Parathyroid adenoma (tissue), 2 donors: ENCODE measurements around the gene MYCBP2.
"Not testable (repeated sequence)": the region's sequence is repeated elsewhere in the genome, so short reads cannot be mapped to it uniquely, and the experiment has no call there.

ENCODE experiments used
- H2AFZ ChIP-seq: fragments of 300-600 bp; sonication (generic); one replicate; pipeline ENCODE4 v1.7.0; 2017; ENCODE audit warnings: antibody characterized with exemption, mild to moderate bottlenecking
- H3K27ac ChIP-seq: fragments of 300-600 bp; sonication (generic); one replicate; pipeline ENCODE4 v1.7.0; 2017
- H3K27me3 ChIP-seq: fragments of 300-600 bp; sonication (generic); one replicate; pipeline ENCODE4 v1.7.0; 2017; ENCODE audit warnings: low read length; ENCODE audit not compliant: control insufficient read depth, insufficient read depth
- H3K36me3 ChIP-seq: fragments of 300-600 bp; sonication (generic); one replicate; pipeline ENCODE4 v1.7.0; 2017; ENCODE audit warnings: low read length; ENCODE audit not compliant: control insufficient read depth, insufficient read depth
- H3K4me1 ChIP-seq: fragments of 300-600 bp; sonication (generic); one replicate; pipeline ENCODE4 v1.7.0; 2017; ENCODE audit warnings: control low read depth
- H3K4me2 ChIP-seq: fragments of 300-600 bp; sonication (generic); one replicate; pipeline ENCODE4 v1.7.0; 2017; ENCODE audit warnings: low read length
- H3K4me3 ChIP-seq: fragments of 300-600 bp; sonication (generic); one replicate; pipeline ENCODE4 v1.7.0; 2017; ENCODE audit warnings: low read depth, low read length
- H3K79me2 ChIP-seq: fragments of 300-600 bp; sonication (generic); one replicate; pipeline ENCODE4 v1.7.0; 2017; ENCODE audit warnings: control low read depth
- H3K9ac ChIP-seq: fragments of 300-600 bp; sonication (generic); one replicate; pipeline ENCODE4 v1.7.0; 2017; ENCODE audit warnings: mild to moderate bottlenecking
- H3K9me3 ChIP-seq: fragments of 300-600 bp; sonication (generic); one replicate; pipeline ENCODE4 v1.7.0; 2017; ENCODE audit warnings: low read length; ENCODE audit not compliant: control insufficient read depth
- TF ChIP-seq, protein P1 (sequence below): fragments of 300-600 bp; sonication (generic); IDR thresholded peaks from one replicate; pipeline ENCODE4 v1.7.0; 2017; ENCODE audit warnings: antibody characterized with exemption, mild to moderate bottlenecking
- donor health status: primary hyperparathyroidism.

Gene MYCBP2

DNA sequence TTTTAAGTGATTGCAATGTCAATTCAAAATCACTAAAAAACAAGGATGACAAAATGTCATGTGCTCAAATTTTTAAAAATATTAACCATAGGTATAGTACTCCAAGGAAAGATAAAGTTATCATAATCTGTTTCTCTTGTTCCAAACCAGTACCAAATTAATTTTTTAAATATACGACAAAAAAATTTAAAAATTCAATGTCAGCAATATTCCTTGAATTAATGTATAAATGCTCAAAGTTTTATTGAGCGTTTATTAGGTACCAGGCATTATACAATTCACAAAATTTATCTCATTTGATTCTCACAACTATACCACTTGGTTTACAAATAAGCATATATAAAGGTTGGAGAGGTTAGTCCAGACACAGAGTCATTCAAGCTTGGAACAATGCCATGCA is 64.7 kb downstream of the MYCBP2 start:
- no peaks in the 10 kb centered on the region for H3K27me3 ChIP-seq
- no peak overlapping the region for H3K4me3 ChIP-seq
- no peaks in the 10 kb centered on the region for H3K4me1 ChIP-seq
- H3K9me3 ChIP-seq = no peaks in the 10 kb centered on the region
- no peak overlapping the region for H3K4me2 ChIP-seq
- H3K27ac ChIP-seq = no peak overlapping the region
- no peak overlapping the region for H2AFZ ChIP-seq
- H3K79me2 ChIP-seq = no peaks in the 10 kb centered on the region
- H3K9ac ChIP-seq = no peak overlapping the region
- TF ChIP-seq, protein P1, sequence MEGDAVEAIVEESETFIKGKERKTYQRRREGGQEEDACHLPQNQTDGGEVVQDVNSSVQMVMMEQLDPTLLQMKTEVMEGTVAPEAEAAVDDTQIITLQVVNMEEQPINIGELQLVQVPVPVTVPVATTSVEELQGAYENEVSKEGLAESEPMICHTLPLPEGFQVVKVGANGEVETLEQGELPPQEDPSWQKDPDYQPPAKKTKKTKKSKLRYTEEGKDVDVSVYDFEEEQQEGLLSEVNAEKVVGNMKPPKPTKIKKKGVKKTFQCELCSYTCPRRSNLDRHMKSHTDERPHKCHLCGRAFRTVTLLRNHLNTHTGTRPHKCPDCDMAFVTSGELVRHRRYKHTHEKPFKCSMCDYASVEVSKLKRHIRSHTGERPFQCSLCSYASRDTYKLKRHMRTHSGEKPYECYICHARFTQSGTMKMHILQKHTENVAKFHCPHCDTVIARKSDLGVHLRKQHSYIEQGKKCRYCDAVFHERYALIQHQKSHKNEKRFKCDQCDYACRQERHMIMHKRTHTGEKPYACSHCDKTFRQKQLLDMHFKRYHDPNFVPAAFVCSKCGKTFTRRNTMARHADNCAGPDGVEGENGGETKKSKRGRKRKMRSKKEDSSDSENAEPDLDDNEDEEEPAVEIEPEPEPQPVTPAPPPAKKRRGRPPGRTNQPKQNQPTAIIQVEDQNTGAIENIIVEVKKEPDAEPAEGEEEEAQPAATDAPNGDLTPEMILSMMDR = no peak
- no peaks in the 10 kb centered on the region for H3K36me3 ChIP-seq

DNA sequence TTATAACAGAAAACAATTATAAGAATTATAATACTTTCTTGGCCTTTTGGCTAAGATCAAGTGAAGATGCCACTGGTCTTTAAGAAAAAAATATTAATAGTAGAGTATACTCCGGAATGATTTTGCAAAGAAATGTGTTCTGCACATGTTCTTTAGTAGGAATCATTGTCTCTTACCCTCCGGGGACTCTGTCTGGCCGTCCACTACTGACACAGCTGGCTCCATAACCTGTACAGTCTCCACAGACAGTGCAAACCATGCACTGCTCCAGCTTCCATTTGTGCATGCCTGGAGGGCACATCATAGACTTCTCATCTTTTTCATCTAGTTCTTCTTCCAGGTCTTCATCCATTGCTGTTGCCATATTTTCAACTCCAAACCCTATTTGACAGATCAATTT is 75.9 kb downstream of the MYCBP2 start:
- H3K27me3 ChIP-seq = no peaks in the 10 kb centered on the region
- no peaks in the 10 kb centered on the region for H3K79me2 ChIP-seq
- H3K9me3 ChIP-seq = no peaks in the 10 kb centered on the region
- H3K27ac ChIP-seq = no peak overlapping the region
- no peaks in the 10 kb centered on the region for H3K4me1 ChIP-seq
- TF ChIP-seq, protein P1 = no peak
- H3K4me2 ChIP-seq = no peak overlapping the region
- H3K9ac ChIP-seq = no peak overlapping the region
- H2AFZ ChIP-seq = no peak overlapping the region
- H3K36me3 ChIP-seq = no peaks in the 10 kb centered on the region
- H3K4me3 ChIP-seq = no peak overlapping the region

DNA sequence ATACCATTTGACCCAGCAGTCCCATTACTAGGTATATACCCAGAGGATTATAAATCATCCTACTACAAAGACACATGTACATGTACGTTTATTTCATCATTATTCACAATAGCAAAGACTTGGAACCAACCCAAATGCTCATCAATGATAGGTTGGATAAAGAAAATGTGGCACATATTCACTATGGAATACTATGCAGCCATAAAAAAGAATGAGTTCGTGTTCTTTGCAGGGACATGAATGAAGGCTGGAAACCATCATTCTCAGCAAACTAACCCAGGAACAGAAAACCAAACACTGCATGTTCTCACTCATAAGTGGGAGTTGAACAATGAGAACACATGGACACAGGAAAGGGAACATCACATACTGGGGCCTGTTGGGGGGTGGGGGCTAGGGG is 81.7 kb downstream of the MYCBP2 start:
- not testable (repeated sequence) for H3K36me3 ChIP-seq, H3K9ac ChIP-seq, H3K79me2 ChIP-seq, H3K4me2 ChIP-seq, H3K4me1 ChIP-seq, H3K27ac ChIP-seq, H3K9me3 ChIP-seq, H2AFZ ChIP-seq, H3K27me3 ChIP-seq, H3K4me3 ChIP-seq

DNA sequence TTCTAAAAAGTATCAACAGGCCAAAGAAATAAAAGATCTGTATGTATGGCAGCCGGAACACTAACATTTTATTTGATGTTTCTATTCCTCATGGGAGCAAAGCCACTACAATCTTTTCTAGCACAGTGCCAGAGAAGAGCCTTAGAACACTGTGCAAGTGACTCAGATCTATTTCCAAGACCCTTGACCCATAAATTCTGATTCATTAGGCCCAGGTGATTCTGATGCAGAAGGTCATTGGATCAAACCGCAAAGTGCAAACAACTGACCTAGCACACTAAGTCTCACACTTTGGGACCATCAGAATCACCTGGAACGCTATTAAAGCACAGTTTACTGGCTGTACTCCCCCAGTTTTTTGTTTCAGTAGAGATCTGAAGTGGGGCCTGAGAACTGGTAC is 87.6 kb downstream of the MYCBP2 start:
- TF ChIP-seq, protein P1 = no peak
- Histone ChIP-seq H3K9ac (no peak overlapping the region), H3K36me3 (no peaks in the 10 kb centered on the region), H3K79me2 (no peaks in the 10 kb centered on the region), H3K4me1 (no peaks in the 10 kb centered on the region), H2AFZ (no peak overlapping the region), H3K4me3 (no peak overlapping the region), H3K27ac (no peak overlapping the region), H3K27me3 (no peaks in the 10 kb centered on the region), H3K4me2 (no peak overlapping the region), H3K9me3 (no peaks in the 10 kb centered on the region)

DNA sequence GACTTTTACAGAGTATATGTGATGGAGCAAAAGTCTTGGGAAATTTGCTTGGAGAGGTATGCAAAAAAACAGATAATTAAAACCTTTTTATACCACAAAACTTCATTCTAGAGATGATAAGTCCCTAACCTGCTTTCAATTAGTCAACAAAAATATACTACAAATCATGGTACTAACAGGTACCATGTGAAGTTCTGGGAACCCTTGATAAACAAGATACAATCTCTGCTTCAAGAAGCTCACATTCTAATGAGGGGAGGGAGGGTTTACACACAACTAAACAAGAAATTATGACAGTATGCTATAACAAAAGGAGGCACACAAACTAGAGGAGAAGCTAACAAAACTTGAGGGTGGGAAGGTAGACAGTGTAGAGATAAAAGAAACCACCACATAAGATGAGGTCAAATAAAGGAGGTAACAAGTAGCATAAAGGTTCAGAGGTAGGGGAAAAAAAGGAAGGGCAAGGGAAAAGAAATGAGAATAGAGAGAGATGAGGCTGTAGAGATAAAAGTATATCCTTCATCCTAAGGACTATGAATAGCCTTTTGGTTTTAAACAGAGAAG is 91.4 kb downstream of the MYCBP2 start:
- no peaks in the 10 kb centered on the region for H3K36me3 ChIP-seq
- no peaks in the 10 kb centered on the region for H3K79me2 ChIP-seq
- H3K4me2 ChIP-seq = no peak overlapping the region
- H3K9ac ChIP-seq = no peak overlapping the region
- no peaks in the 10 kb centered on the region for H3K4me1 ChIP-seq
- no peaks in the 10 kb centered on the region for H3K9me3 ChIP-seq
- H2AFZ ChIP-seq = no peak overlapping the region
- TF ChIP-seq, protein P1 = no peak
- no peaks in the 10 kb centered on the region for H3K27me3 ChIP-seq
- H3K4me3 ChIP-seq = no peak overlapping the region
- H3K27ac ChIP-seq = no peak overlapping the region
